B cell (primary cell): Measurements from ENCODE around the gene MLIP. TPM values are rescaled to one million over a fixed set of nuclear protein-coding genes. Genes with fewer than 3 reads are reported as not detected.

Experiments used
- ATAC-seq: fragments of 200-7000 bp; cut with Tn5 transposase; one replicate; pipeline ENCODE4 v1.10.0; 2021; ENCODE audit warnings: low read depth, mild to moderate bottlenecking, moderate number of reproducible peaks, moderate library complexity
- CTCF ChIA-PET: fragments of 350-600 bp; sonication (Branson Sonifier 250); formaldehyde crosslinking; loops from one replicate; lab custom pipeline; 2021; ENCODE audit warnings: antibody characterized with exemption, inconsistent platforms; lab: Charles Lee
- POLR2A ChIA-PET: fragments of 350-600 bp; sonication (Branson Sonifier 250); formaldehyde crosslinking; loops from one replicate; lab custom pipeline; 2021; ENCODE audit warnings: antibody characterized with exemption; lab: Charles Lee
- DNase-seq: peaks from one replicate; pipeline ENCODE4 v3.0.0; 2013
- H2AFZ ChIP-seq: 2 replicates; pipeline ENCODE4 v1.6.1; 2012; ENCODE audit warnings: mild to moderate bottlenecking, low read depth, low read length; ENCODE audit not compliant: insufficient read depth, poor library complexity, severe bottlenecking
- H3K27ac ChIP-seq, 2 donors: 1 replicate in 1 of 2; 2 replicates in 1 of 2; pipeline ENCODE4 v1.5.1; 2012 to 2013; ENCODE audit warnings: low read length in 2 of 2, mild to moderate bottlenecking in 2 of 2, moderate library complexity in 1 of 2
- H3K27me3 ChIP-seq, 4 experiments: fragments of 200-600 bp in 1 of 4; sonication (generic) in 1 of 4; replicated peaks in 1 of 4; 1 replicate in 2 of 4; 2 replicates in 2 of 4; pipeline versions ENCODE4 v1.6.1 to v1.7.0; 2013 to 2016; ENCODE audit warnings: low read length in 3 of 4, mild to moderate bottlenecking in 2 of 4, mixed read lengths in 1 of 4, moderate library complexity in 1 of 4; ENCODE audit not compliant: insufficient read depth in 4 of 4, control insufficient read depth in 3 of 4; ENCODE audit errors: control extremely low read depth in 1 of 4
- H3K36me3 ChIP-seq, 2 experiments: replicated peaks in 1 of 2; 1 replicate in 1 of 2; 2 replicates in 1 of 2; pipeline versions ENCODE4 v1.6.1 to v1.7.1; 2013; ENCODE audit warnings: low read length in 1 of 2; ENCODE audit not compliant: insufficient read depth in 2 of 2, control insufficient read depth in 1 of 2; ENCODE audit errors: control extremely low read depth in 1 of 2, extremely low read depth in 1 of 2
- H3K4me1 ChIP-seq, 2 donors: fragments of 200-600 bp in 1 of 2; sonication (generic) in 1 of 2; 1 replicate in 1 of 2; 2 replicates in 1 of 2; pipeline versions ENCODE4 v1.5.1 to v1.6.1; 2013 to 2017; ENCODE audit warnings: low read length in 2 of 2; ENCODE audit not compliant: control insufficient read depth in 2 of 2, insufficient read depth in 2 of 2
- H3K4me2 ChIP-seq: replicated peaks from 2 replicates; pipeline ENCODE3; 2012; ENCODE audit warnings: mild to moderate bottlenecking, low read depth, low read length; ENCODE audit not compliant: poor library complexity, severe bottlenecking
- H3K4me3 ChIP-seq, 5 experiments: fragments of 200-600 bp in 1 of 5; sonication (generic) in 1 of 5; 1 replicate in 3 of 5; 2 replicates in 2 of 5; pipeline versions ENCODE4 v1.5.1 to v1.7.0; 2011 to 2016; ENCODE audit warnings: low read length in 4 of 5, mild to moderate bottlenecking in 4 of 5, low read depth in 2 of 5, control low read depth in 1 of 5, moderate library complexity in 1 of 5; ENCODE audit not compliant: insufficient read depth in 1 of 5; ENCODE audit errors: control extremely low read depth in 1 of 5, extremely low read depth in 1 of 5
- H3K79me2 ChIP-seq: fragments of 200-600 bp; sonication (generic); one replicate; pipeline ENCODE4 v1.6.0; 2016; ENCODE audit warnings: low read length; ENCODE audit not compliant: control insufficient read depth, insufficient read depth
- H3K9ac ChIP-seq: fragments of 200-600 bp; sonication (generic); 2 replicates; pipeline ENCODE4 v1.6.1; 2017; ENCODE audit warnings: mild to moderate bottlenecking, low read length, moderate library complexity
- H3K9me3 ChIP-seq, 3 donors: one replicate each; pipeline versions ENCODE4 v1.6.1 to v1.7.1; 2013; ENCODE audit warnings: low read length in 2 of 3; ENCODE audit not compliant: control insufficient read depth in 2 of 3, insufficient read depth in 1 of 3; ENCODE audit errors: control extremely low read depth in 1 of 3
- H4K20me1 ChIP-seq: 2 replicates; pipeline ENCODE4 v1.6.0; 2012; ENCODE audit warnings: mild to moderate bottlenecking, low read length; ENCODE audit not compliant: insufficient read depth, control insufficient read depth, poor library complexity, severe bottlenecking
- H3K27ac Mint-ChIP-seq: one replicate; pipeline ENCODE4 v1.8.0; 2021; ENCODE audit warnings: mixed read lengths
- H3K27me3 Mint-ChIP-seq: one replicate; pipeline ENCODE4 v1.8.0; 2021; ENCODE audit warnings: mixed read lengths
- H3K4me1 Mint-ChIP-seq: one replicate; pipeline ENCODE4 v1.8.0; 2021; ENCODE audit warnings: mixed read lengths
- H3K4me3 Mint-ChIP-seq: one replicate; pipeline ENCODE4 v1.8.0; 2021; ENCODE audit warnings: mixed read lengths
- H3K9me3 Mint-ChIP-seq: one replicate; pipeline ENCODE4 v1.8.0; 2022; ENCODE audit warnings: mixed read lengths; ENCODE audit not compliant: insufficient read depth
- EZH2 ChIP-seq: IDR thresholded peaks from 2 replicates; pipeline ENCODE4 v1.6.1; 2012; ENCODE audit warnings: borderline replicate concordance, low read depth, mild to moderate bottlenecking, moderate library complexity, low read length; ENCODE audit not compliant: insufficient read depth, poor library complexity, severe bottlenecking
- WGBS: methylation state at CpG from one replicate; pipeline ENCODE4 v1.1.5; 2013; ENCODE audit warnings: missing lambda C conversion rate; ENCODE audit not compliant: insufficient coverage; 5-methylcytosine and 5-hydroxymethylcytosine counted together
- intact Hi-C: fragments of 100-400 bp; cut with micrococcal nuclease; formaldehyde crosslinking; loops from one replicate; pipeline ENCODE4 v1.10.0; 2022
- polyA plus RNA-seq: library from polyadenylated mRNA; depleted of rRNA; stranded (reverse); fragments of >200 nt; gene quantifications from 2 replicates; pipeline ENCODE4 v1.2.3, GENCODE V29; 2012
- total RNA-seq, 2 donors: library from RNA; stranded (reverse); fragments of 120-200 nt in 1 of 2; gene quantifications; 1 replicate in 1 of 2; 2 replicates in 1 of 2; pipeline versions ENCODE4 v1.2.3 to v1.2.4, GENCODE V29; 2013 to 2022
- TF ChIP-seq, protein P1 (sequence below): fragments of 200-600 bp; IDR thresholded peaks from one replicate; pipeline ENCODE4 v1.8.0; 2022; ENCODE audit warnings: antibody characterized with exemption, mild to moderate bottlenecking

The MLIP gene
- total and polyA plus RNA-seq, 2 donors (not counting 1 experiment from before 2014, with no cell fraction given) = not detected

DNA sequence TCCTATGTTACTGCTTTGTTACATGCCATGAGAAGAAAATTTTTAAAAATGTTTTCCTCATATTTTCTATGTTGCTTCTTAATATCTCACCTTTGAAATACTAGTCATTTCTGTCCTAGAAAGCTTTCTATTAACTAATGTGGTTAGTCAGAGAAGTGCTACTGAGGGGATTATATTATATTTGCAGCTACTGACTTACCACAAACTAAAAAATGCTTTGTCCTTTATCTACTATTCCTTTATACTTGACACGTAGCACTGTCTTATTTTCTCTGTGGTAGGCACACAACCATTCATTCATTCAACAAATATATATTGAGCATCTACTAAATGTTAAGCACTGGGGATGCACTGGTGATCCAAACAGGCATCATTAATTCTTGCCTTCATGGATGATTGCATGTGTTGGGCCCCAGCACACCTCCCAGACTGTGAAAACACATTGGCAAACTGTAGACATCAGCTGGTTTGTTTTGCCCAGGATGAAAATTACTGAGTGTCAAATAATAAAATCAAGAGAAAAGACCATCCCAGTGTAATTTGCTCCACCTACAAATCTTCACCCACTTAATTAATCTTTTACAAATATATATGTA is 10.7 kb upstream of the MLIP start:
- H3K4me1 Mint-ChIP-seq = no peaks in the 10 kb centered on the region
- TF ChIP-seq, protein P1, sequence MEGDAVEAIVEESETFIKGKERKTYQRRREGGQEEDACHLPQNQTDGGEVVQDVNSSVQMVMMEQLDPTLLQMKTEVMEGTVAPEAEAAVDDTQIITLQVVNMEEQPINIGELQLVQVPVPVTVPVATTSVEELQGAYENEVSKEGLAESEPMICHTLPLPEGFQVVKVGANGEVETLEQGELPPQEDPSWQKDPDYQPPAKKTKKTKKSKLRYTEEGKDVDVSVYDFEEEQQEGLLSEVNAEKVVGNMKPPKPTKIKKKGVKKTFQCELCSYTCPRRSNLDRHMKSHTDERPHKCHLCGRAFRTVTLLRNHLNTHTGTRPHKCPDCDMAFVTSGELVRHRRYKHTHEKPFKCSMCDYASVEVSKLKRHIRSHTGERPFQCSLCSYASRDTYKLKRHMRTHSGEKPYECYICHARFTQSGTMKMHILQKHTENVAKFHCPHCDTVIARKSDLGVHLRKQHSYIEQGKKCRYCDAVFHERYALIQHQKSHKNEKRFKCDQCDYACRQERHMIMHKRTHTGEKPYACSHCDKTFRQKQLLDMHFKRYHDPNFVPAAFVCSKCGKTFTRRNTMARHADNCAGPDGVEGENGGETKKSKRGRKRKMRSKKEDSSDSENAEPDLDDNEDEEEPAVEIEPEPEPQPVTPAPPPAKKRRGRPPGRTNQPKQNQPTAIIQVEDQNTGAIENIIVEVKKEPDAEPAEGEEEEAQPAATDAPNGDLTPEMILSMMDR = no peak
- TF ChIP-seq EZH2 = no peak
- Histone ChIP-seq H3K4me1 (no peaks in the 10 kb centered on the region), H4K20me1 (no peaks in the 10 kb centered on the region), H3K27me3 (no peaks in the 10 kb centered on the region), H3K9ac (no peak overlapping the region), H3K79me2 (no peaks in the 10 kb centered on the region), H3K4me3 (no peak overlapping the region), H3K9me3 (no peaks in the 10 kb centered on the region), H3K27ac (no peak overlapping the region), H3K36me3 (no peaks in the 10 kb centered on the region), H3K4me2 (no peak overlapping the region), H2AFZ (no peak overlapping the region)
- H3K27ac Mint-ChIP-seq = no peak overlapping the region
- WGBS = 80% methylated on average over 1 of the region's 1 CpG
- DNase-seq (no peak), ATAC-seq (no peak)
- CTCF ChIA-PET = no interaction called here
- intact Hi-C loops = no loop called here
- POLR2A ChIA-PET = no interaction called here
- peaks cover 8% of the 10 kb centered on the region for H3K27me3 Mint-ChIP-seq
- H3K9me3 Mint-ChIP-seq = no peaks in the 10 kb centered on the region
- no peak overlapping the region for H3K4me3 Mint-ChIP-seq

DNA sequence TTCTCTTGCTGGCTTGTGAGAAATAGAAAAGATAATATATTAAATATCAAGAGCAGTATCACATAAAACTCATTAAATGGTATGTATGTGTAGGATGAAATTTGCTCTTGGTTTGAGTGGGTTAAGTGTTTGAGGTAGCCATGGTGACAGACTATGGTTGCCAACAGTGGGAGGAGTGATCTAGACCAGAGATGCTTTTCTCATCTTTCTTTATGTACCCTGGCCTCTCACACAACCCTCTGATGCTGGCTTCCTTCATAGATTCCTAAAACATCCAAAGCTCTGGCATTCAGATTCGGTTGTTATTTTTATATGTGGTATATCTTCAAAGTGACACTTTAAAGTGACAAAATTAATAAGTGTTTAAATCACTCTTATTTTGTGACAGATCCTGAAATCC is 9.0 kb upstream of the MLIP start:
- ATAC-seq (no peak), DNase-seq (no peak)
- Histone ChIP-seq H3K9ac (no peak overlapping the region), H3K27ac (no peak overlapping the region), H3K9me3 (no peaks in the 10 kb centered on the region), H4K20me1 (no peaks in the 10 kb centered on the region), H3K36me3 (no peaks in the 10 kb centered on the region), H2AFZ (no peak overlapping the region), H3K4me2 (no peak overlapping the region), H3K4me3 (no peak overlapping the region), H3K27me3 (no peaks in the 10 kb centered on the region), H3K79me2 (no peaks in the 10 kb centered on the region), H3K4me1 (no peaks in the 10 kb centered on the region)
- H3K4me1 Mint-ChIP-seq = no peaks in the 10 kb centered on the region
- POLR2A ChIA-PET = no interaction called here
- H3K27me3 Mint-ChIP-seq = peaks cover 4% of the 10 kb centered on the region
- no CpG with 5 or more reads among the region's 1 CpG for WGBS
- H3K9me3 Mint-ChIP-seq = no peaks in the 10 kb centered on the region
- intact Hi-C loops = no loop called here
- TF ChIP-seq EZH2 = no peak
- TF ChIP-seq, protein P1 = no peak
- no peak overlapping the region for H3K27ac Mint-ChIP-seq
- CTCF ChIA-PET = no interaction called here
- no peak overlapping the region for H3K4me3 Mint-ChIP-seq
